Measurements from ENCODE around the gene MARF1.
A peak's percentile ranks its signal among the peaks of the same experiment; 100 is the strongest.
"Not testable (repeated sequence)": the region's sequence is repeated elsewhere in the genome, so short reads cannot be mapped to it uniquely, and the experiment has no call there.

Gene MARF1, protein sequence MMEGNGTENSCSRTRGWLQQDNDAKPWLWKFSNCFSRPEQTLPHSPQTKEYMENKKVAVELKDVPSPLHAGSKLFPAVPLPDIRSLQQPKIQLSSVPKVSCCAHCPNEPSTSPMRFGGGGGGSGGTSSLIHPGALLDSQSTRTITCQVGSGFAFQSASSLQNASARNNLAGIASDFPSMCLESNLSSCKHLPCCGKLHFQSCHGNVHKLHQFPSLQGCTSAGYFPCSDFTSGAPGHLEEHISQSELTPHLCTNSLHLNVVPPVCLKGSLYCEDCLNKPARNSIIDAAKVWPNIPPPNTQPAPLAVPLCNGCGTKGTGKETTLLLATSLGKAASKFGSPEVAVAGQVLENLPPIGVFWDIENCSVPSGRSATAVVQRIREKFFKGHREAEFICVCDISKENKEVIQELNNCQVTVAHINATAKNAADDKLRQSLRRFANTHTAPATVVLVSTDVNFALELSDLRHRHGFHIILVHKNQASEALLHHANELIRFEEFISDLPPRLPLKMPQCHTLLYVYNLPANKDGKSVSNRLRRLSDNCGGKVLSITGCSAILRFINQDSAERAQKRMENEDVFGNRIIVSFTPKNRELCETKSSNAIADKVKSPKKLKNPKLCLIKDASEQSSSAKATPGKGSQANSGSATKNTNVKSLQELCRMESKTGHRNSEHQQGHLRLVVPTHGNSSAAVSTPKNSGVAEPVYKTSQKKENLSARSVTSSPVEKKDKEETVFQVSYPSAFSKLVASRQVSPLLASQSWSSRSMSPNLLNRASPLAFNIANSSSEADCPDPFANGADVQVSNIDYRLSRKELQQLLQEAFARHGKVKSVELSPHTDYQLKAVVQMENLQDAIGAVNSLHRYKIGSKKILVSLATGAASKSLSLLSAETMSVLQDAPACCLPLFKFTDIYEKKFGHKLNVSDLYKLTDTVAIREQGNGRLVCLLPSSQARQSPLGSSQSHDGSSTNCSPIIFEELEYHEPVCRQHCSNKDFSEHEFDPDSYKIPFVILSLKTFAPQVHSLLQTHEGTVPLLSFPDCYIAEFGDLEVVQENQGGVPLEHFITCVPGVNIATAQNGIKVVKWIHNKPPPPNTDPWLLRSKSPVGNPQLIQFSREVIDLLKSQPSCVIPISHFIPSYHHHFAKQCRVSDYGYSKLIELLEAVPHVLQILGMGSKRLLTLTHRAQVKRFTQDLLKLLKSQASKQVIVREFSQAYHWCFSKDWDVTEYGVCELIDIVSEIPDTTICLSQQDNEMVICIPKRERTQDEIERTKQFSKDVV (N-terminal part only)

DNA sequence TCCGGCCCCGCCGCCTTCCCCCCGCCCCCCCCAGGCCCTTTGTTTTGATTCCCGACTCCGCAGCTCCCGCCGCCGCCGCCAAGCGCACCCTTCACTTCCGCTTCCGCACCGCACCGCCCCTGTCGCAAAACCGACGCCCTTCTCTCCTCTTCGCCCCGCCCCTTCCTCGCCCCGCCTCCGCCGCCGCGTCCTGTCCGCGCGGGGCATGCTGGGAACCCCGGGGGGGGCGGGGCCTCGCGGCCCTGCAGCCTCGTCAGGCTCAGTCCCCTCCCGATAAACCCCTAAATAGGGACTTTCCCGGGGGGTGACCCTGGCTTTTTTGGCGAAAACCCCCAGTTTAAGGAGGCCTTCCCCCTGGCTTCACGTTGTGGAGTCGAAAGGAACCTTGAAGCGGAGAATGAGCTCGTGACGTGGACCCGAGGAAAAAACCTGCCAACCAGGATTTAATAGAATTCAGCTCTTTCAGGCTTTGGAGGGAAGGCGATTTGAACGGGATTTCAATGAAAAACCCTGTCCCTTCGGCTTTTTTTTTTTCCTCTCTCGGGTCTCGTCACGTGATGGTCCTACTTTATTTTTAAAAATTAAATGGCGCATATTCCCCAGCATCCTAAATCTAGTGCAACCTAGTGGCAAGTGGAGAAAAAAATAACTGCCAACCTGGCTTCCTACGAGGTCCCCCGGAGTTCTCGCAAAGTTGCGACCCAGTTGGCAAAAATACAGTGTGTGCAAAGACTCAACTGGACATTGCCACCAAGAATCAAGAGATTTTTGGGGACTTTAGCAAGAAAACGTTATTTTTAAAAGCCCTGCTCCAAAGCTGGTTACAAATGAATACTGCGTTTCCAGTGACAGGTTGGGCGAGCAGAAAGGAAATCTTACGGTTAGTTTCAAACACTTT, at the start of gene MARF1:
TSS of gene MARF1 (minus strand) at position 107 of the 898 bp plus-strand sequence. CDS start 3,921 bp downstream, outside the sequence.
- peak; percentile 98 for DNase-seq

DNA sequence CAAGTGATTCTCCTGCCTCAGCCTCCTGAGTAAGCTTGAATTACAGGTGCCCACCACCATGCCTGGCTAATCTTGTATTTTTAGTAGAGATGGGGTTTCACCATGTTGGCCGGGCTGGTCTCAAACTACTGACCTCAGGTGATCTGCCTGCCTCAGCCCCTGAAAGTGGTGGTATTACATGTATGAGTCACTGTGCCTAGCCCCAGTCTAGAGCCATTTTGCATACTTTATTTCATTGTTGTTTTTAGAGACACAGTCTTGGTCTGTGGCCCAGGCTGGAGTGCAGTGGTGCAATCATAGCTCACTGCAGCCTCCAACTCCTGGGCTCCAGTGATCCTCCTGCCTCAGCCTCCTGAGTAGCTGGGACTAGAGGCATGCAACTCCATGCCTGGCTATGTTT, 49.6 kb upstream of the MARF1 start:
- not testable (repeated sequence) for DNase-seq

DNA sequence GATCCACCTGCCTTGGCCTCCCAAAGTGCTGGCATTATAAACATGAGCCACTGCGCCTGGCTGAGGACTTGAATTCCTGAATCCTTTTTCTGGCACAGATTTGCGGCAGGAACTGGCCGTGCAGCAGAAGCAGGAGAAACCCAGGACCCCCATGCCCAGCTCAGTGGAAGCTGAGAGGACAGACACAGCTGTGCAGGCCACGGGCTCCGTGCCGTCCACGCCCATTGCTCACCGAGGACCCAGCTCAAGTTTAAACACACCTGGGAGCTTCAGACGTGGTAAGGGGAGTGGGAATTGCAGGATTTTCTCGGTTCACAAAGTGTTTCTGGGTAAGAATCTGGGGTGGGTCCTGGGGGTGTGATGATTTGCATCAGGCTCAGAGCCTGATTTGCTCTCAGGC, 48.1 kb upstream of the MARF1 start:
- DNase-seq, result no peak

DNA sequence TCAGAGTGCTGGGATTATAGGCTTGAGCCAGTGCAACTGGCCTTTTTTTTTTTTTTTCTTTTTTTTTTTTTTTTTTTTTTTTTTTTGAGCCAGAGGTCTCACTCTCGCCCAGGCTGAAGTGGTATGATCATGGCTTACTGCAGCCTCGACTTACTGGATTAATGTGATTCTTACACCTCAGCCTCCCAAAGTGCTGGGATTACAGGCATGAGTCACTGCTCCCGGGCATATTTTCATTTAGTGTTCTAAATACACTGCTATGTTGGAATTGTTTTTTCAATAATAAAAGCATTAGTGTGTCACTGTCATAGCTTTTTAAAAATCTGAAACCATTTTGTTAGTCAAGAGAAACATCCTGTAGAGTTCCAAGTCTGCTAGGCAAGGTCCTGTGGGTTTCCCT, 47.3 kb upstream of the MARF1 start:
- no peak for DNase-seq

DNA sequence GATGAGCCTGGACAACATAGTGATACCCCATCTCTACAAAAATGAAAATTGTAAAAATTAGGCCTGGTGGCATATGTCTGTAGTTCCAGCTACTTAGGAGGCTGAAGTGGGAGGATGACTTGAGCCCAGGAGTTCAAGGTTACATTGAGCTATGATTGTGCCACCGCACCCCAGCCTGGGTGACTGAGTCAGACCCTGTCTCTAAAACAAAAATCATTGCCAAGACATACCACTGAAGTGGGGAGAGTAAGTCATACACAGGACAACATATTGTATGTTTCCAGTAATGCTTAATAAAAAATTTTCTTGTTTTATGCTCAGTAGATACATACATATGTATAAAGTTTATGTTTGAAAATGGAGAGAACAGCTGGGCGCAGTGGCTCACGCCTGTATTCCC, 46.3 kb upstream of the MARF1 start:
- DNase-seq, result no peak

DNA sequence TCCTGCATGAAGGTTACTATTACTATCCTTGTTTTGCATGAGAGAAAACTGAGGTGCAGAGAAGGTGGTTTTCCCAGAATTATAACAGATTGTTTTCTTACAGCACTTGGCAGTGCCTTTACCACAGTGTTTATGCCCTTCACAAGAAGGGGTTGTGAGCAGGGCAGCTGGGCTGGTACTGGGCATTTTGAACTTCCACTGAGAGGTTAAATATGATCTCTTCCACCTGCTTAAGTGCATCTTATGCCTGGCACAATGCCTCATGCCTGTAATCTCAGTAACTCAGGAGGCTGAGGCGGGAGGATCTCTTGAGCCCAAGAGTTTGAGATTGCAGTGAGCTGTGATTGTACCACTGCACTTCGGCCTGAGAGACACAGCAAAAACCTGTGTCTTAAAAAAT, 43.3 kb upstream of the MARF1 start:
- no peak for DNase-seq

DNA sequence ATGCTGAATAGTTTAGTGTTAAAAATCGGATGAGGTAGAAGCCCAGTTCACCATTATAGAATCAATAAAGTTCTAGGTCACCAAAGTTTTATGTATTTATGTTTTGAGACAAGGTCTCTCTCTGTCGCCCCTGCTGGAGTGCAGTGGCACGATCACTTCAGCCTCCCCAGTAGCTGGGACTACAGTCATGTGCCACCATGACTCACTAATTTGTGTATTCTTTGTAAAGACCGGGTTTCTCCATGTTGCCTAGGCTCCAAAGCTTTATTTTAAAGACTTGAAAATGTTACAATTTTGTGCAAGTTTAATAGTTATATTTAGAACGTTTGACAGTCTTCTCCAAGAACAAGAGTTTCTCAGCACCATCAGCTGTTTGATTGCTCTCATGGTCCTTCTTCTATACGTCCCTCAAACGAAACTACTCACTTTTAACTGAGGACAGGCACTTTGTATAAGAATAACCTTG, 39.2 kb upstream of the MARF1 start:
- DNase-seq, result peak; percentile 23

DNA sequence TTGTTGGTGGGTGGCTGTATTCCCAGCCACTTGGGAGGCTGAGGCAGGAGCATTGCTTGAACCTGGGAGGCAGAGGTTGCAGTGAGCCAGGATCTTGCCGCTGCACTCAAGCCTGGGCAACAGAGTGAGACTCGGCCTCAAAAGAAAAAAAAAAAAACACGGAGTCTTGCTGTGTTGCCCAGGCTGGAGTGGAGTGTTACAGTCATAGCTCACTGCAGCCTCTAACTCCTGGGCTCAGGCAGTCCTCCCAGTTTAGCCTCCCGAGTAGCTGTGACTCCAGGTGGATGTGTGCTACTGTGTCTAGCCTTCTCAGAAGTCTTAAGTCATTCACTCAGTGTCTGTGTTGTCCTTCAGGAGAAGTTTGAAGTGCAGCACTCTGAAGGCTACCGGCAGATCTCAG, 34.5 kb upstream of the MARF1 start:
- no peak for DNase-seq

DNA sequence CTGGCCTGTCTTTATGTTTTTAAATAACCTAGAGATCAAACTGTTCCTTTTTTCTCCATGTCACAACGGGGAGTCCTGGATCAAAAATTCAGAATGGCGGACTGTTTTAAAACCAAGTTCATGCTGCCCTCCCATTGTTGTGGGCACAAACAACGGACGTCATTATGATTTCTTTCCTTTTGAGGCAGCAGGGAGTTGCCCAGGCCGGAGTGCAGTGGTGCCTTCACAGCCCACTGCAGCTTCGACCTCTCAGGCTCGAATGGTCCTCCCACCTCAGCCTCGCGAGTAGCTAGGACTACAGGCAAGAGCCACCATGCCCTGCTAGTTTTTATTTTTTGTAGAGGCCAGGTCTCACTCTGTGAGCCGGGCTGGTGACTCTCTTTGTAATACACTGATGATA, 33.6 kb upstream of the MARF1 start:
- no peak for DNase-seq

DNA sequence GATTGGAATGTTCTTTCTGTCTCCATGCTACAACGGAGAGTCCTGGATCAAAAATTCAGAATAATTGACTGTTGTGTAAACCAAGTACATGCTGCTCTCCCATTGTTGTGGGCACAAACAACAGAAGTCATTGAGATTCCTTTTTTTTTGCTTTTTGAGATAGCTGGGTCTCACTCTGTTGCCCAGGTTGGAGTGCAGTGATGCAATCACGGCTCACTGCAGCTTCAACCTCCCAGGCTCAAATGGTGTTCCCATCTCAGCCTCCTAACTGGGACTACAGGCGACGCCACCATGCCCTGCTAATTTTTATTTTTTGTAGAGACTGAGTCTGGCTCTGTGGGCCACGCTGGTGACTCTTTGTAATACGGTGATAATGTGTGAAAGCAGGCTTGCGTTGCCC, 31.6 kb upstream of the MARF1 start:
- DNase-seq, result no peak

DNA sequence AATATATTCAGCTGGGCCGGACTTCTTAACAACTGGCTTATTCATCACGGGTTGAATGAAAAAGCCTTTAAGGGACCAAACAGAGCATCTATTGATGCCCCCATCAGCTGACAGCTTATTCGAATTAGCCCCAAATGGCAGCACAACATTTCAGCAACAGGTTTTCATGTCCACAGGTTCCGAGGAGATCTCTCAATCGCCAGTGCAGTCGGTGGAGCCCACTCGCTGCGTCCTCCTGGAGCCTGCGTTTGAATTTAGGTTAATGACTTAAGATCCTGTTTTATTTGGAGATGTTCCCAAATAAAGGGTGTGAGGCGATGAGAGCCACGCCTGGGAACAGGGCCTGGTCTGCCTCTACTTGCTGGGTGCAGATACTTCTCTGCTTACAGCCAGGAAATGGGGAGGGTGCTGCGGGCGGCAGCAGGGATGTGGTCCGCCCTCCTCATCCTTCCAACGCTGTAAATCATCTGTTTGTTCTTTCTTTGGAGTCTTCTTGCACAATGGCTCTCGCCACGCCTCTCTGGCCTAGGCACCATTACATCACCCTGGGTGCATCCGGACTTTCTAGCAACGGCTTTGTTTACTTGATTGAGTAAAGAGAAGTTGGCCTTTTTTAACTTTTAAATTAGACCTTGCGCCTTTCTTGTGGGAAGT, 29.7 kb upstream of the MARF1 start:
- peak; percentile 98 for DNase-seq

DNA sequence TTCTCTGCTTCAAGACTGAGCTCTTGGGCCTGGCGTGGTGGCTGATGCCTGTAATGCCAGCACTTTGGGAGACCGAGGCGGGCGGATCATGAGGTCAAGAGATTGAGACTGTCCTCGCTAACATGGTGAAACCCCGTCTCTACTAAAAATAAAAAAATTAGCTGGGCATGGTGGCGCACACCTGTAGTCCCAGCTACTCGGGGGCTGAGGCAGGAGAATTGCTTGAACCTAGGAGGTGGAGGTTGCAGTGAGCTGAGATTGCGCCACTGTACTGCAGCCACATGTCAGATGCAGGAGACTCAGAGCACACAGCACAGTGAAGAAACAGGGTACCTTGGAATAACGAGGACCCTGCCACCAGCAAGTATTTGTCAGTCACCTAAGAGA, 29.2 kb upstream of the MARF1 start:
- not testable (repeated sequence) for DNase-seq

DNA sequence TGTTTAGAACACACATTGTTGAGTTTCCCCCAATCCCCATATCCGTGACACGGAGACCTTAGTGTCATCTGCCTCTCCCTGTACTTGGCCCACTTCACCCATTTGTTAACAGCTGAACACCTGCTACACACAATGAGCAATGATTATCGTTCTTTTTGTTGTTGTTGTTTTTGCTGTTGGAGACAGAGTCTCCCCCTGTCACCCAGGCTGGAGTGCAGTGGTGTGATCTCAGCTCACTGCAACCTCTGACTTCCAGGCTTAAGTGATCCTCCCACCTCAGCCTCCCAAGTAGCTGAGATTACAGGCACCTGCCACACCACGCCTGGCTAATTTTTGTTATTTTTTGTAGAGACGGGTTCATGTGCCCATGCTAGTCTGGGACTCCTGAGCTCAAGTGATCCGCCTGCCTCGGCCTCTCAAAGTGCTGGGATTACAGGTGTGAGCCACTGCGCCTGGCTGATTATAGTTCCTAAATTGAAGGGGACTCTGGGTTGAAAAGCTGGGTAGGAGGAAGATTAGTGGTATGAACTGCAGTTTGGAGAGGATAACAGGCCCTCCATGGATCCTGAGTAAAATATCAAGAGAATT, 28.7 kb upstream of the MARF1 start:
- no peak for DNase-seq

DNA sequence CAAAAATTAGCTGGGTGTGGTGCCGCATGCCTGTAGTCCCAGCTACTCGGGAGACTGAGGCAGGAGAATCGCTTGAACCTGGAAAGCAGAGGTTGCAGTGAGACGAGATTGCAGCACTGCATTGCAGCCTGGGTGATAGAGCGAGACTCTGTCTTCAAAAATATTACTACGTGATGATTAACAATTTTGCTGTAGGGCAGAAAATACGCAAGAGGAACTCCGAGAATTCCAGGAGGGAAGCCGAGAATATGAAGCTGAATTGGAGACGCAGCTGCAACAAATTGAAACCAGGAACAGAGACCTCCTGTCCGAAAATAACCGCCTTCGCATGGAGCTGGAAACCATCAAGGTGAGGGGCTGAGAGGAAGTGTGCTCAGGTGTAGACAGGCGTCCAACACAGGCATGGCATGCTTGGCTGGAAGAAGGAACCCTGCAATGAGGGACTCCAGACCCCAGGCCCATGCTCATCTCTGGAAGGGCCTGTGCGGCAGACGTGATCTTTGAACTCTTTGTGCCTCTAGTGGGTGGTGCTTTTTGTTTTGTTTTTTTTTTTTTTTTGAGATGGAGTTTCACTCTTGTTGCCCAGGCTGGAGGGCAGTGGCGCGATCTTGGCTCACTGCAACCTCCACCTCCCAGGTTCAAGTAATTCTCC, 24.3 kb upstream of the MARF1 start:
- no peak for DNase-seq

DNA sequence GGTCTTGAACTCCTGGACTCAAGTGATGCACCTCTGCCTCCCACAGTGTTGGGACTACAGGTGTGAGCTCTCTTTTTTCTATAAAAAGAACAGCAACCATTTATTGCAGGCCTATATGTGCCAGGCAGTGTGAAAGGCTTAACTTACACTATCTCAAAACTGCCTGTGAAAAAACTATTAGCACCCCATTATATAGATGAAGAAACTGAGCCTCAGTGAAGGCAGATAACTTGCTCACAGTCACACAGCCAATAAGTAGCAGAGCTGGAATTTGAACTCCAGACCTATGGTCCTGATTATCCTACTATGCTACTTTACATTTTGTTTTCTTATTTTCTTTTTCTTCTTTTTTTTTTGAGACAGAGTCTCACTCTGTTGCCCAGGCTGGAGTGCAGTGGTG, 22.2 kb upstream of the MARF1 start:
- DNase-seq, result no peak

DNA sequence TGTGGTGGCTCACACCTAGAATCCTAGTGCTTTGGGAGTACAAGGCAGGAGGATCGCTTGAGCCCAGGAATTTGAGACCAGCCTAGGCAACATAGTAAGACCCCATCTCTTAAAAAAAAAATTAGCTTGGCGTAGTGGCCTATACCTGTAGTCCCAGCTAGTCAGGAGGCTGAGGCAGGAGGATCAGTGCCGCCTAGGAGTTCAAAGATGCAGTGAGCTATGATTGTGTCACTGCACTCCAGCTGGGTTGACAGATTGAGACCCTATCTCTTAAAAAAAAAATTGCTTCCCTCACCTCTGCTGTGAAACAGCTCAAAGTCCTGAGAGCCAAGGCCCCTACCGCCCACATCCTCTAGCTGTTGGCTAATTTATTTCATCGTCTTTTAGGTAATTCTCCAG, 17.2 kb upstream of the MARF1 start:
- DNase-seq, result no peak

DNA sequence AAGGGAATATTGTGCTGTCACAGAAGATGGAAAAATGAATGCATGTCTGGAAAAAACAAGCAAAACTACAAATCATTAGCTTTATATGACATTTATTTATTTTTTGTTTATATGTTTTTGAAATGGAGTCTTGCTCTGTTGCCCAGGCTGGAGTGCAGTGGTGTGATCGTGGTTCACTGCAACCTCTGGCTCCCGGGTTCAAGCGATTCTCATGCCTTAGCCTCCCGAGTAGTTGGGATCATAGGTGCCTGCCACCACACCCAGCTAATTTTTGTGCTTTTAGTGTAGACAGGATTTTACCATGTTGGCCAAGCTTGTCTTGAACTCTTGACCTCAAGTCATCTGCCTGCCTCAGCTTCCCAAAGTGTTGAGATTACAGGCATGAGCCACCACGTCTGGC, 15.6 kb upstream of the MARF1 start:
- DNase-seq, result no peak

DNA sequence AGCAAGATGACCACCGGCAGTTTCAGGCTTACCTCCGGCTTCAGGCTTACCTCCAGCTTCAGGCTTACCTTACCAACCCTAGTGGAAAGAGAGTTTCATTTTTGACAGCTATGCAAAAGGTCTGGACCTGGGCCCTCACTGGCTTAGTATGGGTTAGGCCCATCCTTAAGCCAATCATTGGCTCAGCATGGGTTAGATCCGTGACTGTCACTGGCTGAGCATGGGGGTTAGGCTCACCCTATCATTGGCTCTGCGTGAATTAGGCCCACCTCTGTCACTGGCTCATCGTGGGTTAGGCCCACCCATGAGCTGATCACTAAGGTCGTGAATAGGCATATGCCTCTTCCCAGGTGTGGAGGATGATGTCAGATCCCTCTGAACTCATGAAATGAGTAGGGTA, 15.2 kb upstream of the MARF1 start:
- DNase-seq, result no peak

DNA sequence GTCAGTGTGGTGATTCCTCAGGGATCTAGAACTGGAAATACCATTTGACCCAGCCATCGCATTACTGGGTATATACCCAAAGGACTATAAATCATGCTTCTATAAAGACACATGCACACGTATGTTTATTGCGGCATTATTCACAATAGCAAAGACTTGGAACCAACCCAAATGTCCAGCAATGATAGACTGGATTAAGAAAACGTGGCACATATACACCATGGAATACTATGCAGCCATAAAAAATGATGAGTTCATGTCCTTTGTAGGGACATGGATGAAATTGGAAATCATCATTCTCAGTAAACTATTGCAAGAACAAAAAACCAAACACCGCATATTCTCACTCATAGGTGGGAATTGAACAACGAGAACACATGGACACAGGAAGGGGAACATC, 12.6 kb upstream of the MARF1 start:
- DNase-seq, result not testable (repeated sequence)

DNA sequence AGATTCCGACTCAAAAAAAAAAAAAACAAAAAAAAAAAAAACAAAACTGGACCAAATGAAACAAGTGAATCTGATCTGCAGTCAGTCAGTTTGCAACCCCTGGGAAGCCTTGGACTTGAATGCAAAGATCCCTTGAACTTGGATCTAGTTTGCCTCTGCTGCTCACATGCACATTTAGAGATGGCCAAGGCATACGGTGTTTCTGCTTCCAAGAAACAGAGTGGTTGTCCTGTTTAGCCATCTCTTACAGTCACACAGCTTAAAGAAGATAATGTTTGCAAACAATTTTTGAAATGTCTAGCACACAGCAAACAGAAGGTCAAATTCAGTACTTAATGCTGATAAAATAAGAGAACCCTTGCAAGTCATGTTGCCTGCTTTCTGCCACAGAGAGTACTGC, 11.6 kb upstream of the MARF1 start:
- no peak for DNase-seq

DNA sequence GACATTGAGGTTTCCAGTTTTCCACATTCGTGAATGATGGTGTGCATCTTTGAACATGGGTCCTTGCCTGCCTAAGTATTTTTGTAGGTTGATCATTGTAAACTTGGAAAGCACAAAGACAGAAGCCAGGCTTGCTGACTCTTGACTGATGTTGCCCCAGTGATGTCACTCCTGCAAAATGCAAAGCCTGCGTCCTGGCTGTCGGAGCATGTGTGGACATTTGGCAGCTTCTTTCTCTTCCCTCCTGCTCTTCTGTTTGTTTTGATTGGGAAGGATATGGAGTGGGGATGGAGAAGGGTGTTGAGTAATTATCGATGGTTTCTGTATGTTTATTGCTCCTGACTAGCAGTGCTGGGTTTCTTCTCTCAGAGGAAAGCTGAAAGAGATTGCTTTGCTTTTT, 10.3 kb upstream of the MARF1 start:
- peak; percentile 13 for DNase-seq
